Astrocyte (in vitro differentiated cells and primary cell): Measurements from ENCODE around the gene ATOSA.

Source experiments
- EZH2 ChIP-seq: IDR thresholded peaks from 2 replicates; pipeline ENCODE4 v1.6.1; 2012; ENCODE audit warnings: mild to moderate bottlenecking, low read length, inconsistent platforms; ENCODE audit not compliant: insufficient read depth
- TF ChIP-seq, protein P1 (sequence below): IDR thresholded peaks from 2 replicates; pipeline ENCODE4 v1.5.1; 2011; ENCODE audit warnings: low read depth, mild to moderate bottlenecking, inconsistent platforms, low read length, moderate library complexity; ENCODE audit not compliant: insufficient read depth

DNA sequence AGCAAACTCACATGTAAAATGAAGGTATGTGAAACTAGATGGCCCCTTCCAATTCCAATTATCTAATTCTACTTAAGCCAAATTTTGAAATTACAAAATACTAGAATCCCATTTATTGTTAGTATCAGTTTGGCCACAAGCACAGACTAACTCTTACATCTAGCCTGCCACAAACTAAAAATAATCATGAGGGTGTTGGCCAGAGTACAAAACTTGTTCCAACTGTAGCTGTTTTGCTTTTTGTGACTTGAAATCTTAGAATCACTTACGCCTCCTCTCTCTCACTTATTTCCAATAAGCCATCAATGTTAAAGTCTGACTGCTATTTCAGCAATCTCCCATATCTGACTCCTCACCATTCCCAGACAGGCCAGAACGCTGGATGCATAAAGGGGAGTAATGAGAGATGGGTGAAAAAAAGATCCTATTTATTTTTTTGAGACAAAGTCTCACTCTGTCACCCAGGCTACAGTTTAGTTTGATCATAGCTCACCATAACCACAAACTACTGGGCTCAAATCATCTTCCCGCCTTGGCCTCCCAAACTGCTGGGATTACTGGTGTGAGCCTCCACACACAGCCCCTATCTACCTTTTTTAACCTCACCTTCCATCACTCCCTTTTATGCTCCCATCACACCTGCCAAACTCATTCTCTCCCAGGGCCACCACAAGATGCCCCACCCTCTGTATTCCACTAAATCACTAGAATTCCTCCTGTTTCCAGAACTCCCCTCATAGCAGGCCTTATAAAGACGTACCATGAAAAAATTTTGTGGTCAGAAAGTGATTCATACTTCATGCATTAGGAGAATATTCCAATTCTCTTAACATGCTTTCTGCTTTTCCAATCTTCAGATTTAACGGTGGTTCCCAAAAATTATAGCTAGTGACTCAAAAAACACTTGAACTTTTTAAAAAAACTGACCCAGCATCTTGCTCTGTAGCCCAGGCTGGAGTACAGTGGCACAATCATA is 36.5 kb downstream of the ATOSA start:
- TF ChIP-seq, protein P1, sequence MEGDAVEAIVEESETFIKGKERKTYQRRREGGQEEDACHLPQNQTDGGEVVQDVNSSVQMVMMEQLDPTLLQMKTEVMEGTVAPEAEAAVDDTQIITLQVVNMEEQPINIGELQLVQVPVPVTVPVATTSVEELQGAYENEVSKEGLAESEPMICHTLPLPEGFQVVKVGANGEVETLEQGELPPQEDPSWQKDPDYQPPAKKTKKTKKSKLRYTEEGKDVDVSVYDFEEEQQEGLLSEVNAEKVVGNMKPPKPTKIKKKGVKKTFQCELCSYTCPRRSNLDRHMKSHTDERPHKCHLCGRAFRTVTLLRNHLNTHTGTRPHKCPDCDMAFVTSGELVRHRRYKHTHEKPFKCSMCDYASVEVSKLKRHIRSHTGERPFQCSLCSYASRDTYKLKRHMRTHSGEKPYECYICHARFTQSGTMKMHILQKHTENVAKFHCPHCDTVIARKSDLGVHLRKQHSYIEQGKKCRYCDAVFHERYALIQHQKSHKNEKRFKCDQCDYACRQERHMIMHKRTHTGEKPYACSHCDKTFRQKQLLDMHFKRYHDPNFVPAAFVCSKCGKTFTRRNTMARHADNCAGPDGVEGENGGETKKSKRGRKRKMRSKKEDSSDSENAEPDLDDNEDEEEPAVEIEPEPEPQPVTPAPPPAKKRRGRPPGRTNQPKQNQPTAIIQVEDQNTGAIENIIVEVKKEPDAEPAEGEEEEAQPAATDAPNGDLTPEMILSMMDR: no peak
- no peak for TF ChIP-seq EZH2
